IMR-90 (cell line): ENCODE data around the gene ZNF534. TPM values are rescaled to one million over a fixed set of nuclear protein-coding genes. Genes with fewer than 3 reads are reported as not detected.

ENCODE experiments used
- ATAC-seq: fragments of 200-7000 bp; cut with Tn5 transposase; 2 replicates; pipeline ENCODE4 v1.9.1; 2020; ENCODE audit warnings: low read depth, mild to moderate bottlenecking, moderate library complexity
- BruUV-seq: library from RNA; stranded (reverse); fragments of 400-500 nt; replicated peaks from 2 replicates; lab custom pipeline; 2021; lab: Mats Ljungman, UMichigan
- CTCF ChIA-PET: fragments of 300-600 bp; formaldehyde crosslinking; extraction: SDS; loops from one replicate; lab custom pipeline; 2021; ENCODE audit warnings: antibody characterized with exemption; lab: Yijun Ruan, JAX
- POLR2A ChIA-PET: fragments of 300-600 bp; sonication (Branson Sonifier 250); formaldehyde crosslinking; loops from one replicate; lab custom pipeline; 2022; ENCODE audit warnings: antibody characterized with exemption; ENCODE audit not compliant: unreplicated experiment; lab: Charles Lee
- DNase-seq: peaks from one replicate; pipeline ENCODE4 v3.0.0; 2013
- H2AFZ ChIP-seq: replicated peaks from 2 replicates; pipeline ENCODE3; 2013; ENCODE audit warnings: low read length, mild to moderate bottlenecking; ENCODE audit not compliant: poor library complexity
- H2AK5ac ChIP-seq: 2 replicates; pipeline ENCODE4 v1.6.1; 2013; ENCODE audit warnings: low read depth, low read length, inconsistent platforms
- H2AK9ac ChIP-seq: replicated peaks from 2 replicates; pipeline ENCODE3; 2013; ENCODE audit warnings: mild to moderate bottlenecking, low read depth, low read length, moderate library complexity; ENCODE audit not compliant: poor library complexity
- H2BK120ac ChIP-seq: 2 replicates; pipeline ENCODE4 v1.6.1; 2013; ENCODE audit warnings: low read depth, low read length, inconsistent platforms
- H2BK15ac ChIP-seq: 3 replicates; pipeline ENCODE4 v1.6.1; 2013; ENCODE audit warnings: low read depth, low read length, inconsistent platforms
- H2BK20ac ChIP-seq: 2 replicates; pipeline ENCODE4 v1.6.1; 2013; ENCODE audit warnings: low read depth, mild to moderate bottlenecking, inconsistent platforms, low read length, moderate library complexity
- H2BK5ac ChIP-seq: 2 replicates; pipeline ENCODE4 v1.6.1; 2013; ENCODE audit warnings: mild to moderate bottlenecking, low read depth, low read length, inconsistent platforms; ENCODE audit not compliant: poor library complexity, severe bottlenecking
- H3K14ac ChIP-seq: replicated peaks from 2 replicates; pipeline ENCODE4 v1.6.1; 2013; ENCODE audit warnings: low read depth, low read length, inconsistent platforms
- H3K18ac ChIP-seq: 2 replicates; pipeline ENCODE4 v1.6.1; 2013; ENCODE audit warnings: low read depth, low read length, control low read depth
- H3K23ac ChIP-seq: 2 replicates; pipeline ENCODE4 v1.6.1; 2013; ENCODE audit warnings: low read depth, low read length, inconsistent platforms
- H3K27ac ChIP-seq: 2 replicates; pipeline ENCODE4 v1.5.1; 2013; ENCODE audit warnings: mild to moderate bottlenecking, control low read depth, low read length; ENCODE audit not compliant: insufficient read depth
- H3K27me3 ChIP-seq: 2 replicates; pipeline ENCODE4 v1.6.1; 2013; ENCODE audit warnings: low read length; ENCODE audit not compliant: control insufficient read depth, insufficient read depth
- H3K36me3 ChIP-seq: 2 replicates; pipeline ENCODE4 v1.6.1; 2013; ENCODE audit warnings: low read length, mixed read lengths; ENCODE audit not compliant: control insufficient read depth, insufficient read depth
- H3K4ac ChIP-seq: 2 replicates; pipeline ENCODE4 v1.6.1; 2013; ENCODE audit warnings: low read depth, low read length, inconsistent platforms
- H3K4me1 ChIP-seq: 2 replicates; pipeline ENCODE4 v1.6.1; 2013; ENCODE audit warnings: low read length, mixed read lengths; ENCODE audit not compliant: control insufficient read depth, insufficient read depth
- H3K4me2 ChIP-seq: 2 replicates; pipeline ENCODE4 v1.6.1; 2013; ENCODE audit warnings: low read depth, mild to moderate bottlenecking, control low read depth, low read length, moderate library complexity
- H3K4me3 ChIP-seq: 2 replicates; pipeline ENCODE4 v1.5.1; 2013; ENCODE audit warnings: low read depth, mild to moderate bottlenecking, control low read depth, low read length, moderate library complexity; ENCODE audit not compliant: insufficient read depth
- H3K56ac ChIP-seq: 2 replicates; pipeline ENCODE4 v1.6.1; 2013; ENCODE audit warnings: low read length, inconsistent platforms; ENCODE audit not compliant: insufficient read depth; ENCODE audit errors: extremely low read depth
- H3K79me1 ChIP-seq, 2 experiments: 2 replicates each; pipeline ENCODE4 v1.6.1; 2013; ENCODE audit warnings: low read length in 2 of 2, inconsistent platforms in 1 of 2, low read depth in 1 of 2
- H3K9ac ChIP-seq: 2 replicates; pipeline ENCODE4 v1.6.1; 2013; ENCODE audit warnings: low read depth, low read length, control low read depth
- H3K9me1 ChIP-seq: 2 replicates; pipeline ENCODE4 v1.6.1; 2013; ENCODE audit warnings: low read length, inconsistent platforms; ENCODE audit not compliant: insufficient read depth
- H3K9me3 ChIP-seq: 2 replicates; pipeline ENCODE4 v1.6.1; 2013; ENCODE audit warnings: low read length; ENCODE audit not compliant: control insufficient read depth, insufficient read depth
- H4K20me1 ChIP-seq: 2 replicates; pipeline ENCODE4 v1.6.1; 2013; ENCODE audit warnings: low read length, inconsistent platforms; ENCODE audit not compliant: insufficient read depth
- H4K5ac ChIP-seq: 2 replicates; pipeline ENCODE4 v1.6.1; 2013; ENCODE audit warnings: mild to moderate bottlenecking, low read depth, low read length, control low read depth
- H4K8ac ChIP-seq, 2 experiments: 2 replicates each; pipeline ENCODE4 v1.6.1; 2013; ENCODE audit warnings: low read depth in 2 of 2, low read length in 2 of 2, control low read depth in 1 of 2, inconsistent platforms in 1 of 2
- H4K91ac ChIP-seq: 2 replicates; pipeline ENCODE4 v1.6.1; 2013; ENCODE audit warnings: low read depth, low read length, inconsistent platforms; ENCODE audit not compliant: insufficient read depth
- BHLHE40 ChIP-seq: fragments of 150-350 bp; IDR thresholded peaks from 2 replicates; pipeline ENCODE4 v1.6.1; 2016; ENCODE audit warnings: mild to moderate bottlenecking, low read depth, low read length
- CEBPB ChIP-seq: IDR thresholded peaks from 2 replicates; pipeline ENCODE4 v1.6.1; 2012; ENCODE audit warnings: low read depth, low read length, improper control_type of control experiment
- CHD1 ChIP-seq: IDR thresholded peaks from 2 replicates; pipeline ENCODE4 v1.6.1; 2012; ENCODE audit warnings: low read depth, low read length, improper control_type of control experiment
- CTCF ChIP-seq: conservative IDR thresholded peaks from 2 replicates; pipeline ENCODE4 v1.5.1; 2012; ENCODE audit warnings: mild to moderate bottlenecking, low read depth, low read length, improper control_type of control experiment
- ELK1 ChIP-seq: fragments of 150-350 bp; IDR thresholded peaks from 2 replicates; pipeline ENCODE4 v1.6.1; 2016; ENCODE audit warnings: low read depth, mild to moderate bottlenecking, low read length, moderate library complexity, borderline replicate concordance
- FOS ChIP-seq: fragments of 150-350 bp; IDR thresholded peaks from 2 replicates; pipeline ENCODE4 v1.6.1; 2016; ENCODE audit warnings: low read depth, low read length
- MAFK ChIP-seq: IDR thresholded peaks from 2 replicates; pipeline ENCODE4 v1.6.1; 2012; ENCODE audit warnings: low read depth, low read length, improper control_type of control experiment
- MAZ ChIP-seq: IDR thresholded peaks from 2 replicates; pipeline ENCODE4 v1.6.1; 2012; ENCODE audit warnings: low read depth, mild to moderate bottlenecking, low read length, improper control_type of control experiment, moderate library complexity, borderline replicate concordance
- MXI1 ChIP-seq: IDR thresholded peaks from 2 replicates; pipeline ENCODE4 v1.6.1; 2012; ENCODE audit warnings: low read depth, mild to moderate bottlenecking, low read length, moderate library complexity, borderline replicate concordance
- NFE2L2 ChIP-seq: fragments of 150-350 bp; IDR thresholded peaks from 2 replicates; pipeline ENCODE4 v1.6.1; 2016; ENCODE audit warnings: low read depth, mild to moderate bottlenecking, low read length
- POLR2A ChIP-seq: IDR thresholded peaks from 2 replicates; pipeline ENCODE4 v1.6.1; 2012; ENCODE audit warnings: mild to moderate bottlenecking, low read depth, low read length
- RAD21 ChIP-seq: IDR thresholded peaks from 2 replicates; pipeline ENCODE4 v1.6.1; 2012; ENCODE audit warnings: low read length, improper control_type of control experiment
- RCOR1 ChIP-seq: IDR thresholded peaks from 2 replicates; pipeline ENCODE4 v1.6.1; 2012; ENCODE audit warnings: mild to moderate bottlenecking, low read length, improper control_type of control experiment; ENCODE audit not compliant: insufficient replicate concordance
- RFX5 ChIP-seq: IDR thresholded peaks from 2 replicates; pipeline ENCODE4 v1.8.0; 2012; ENCODE audit warnings: low read depth, mild to moderate bottlenecking, low read length, moderate library complexity
- SMC3 ChIP-seq: fragments of 150-350 bp; IDR thresholded peaks from 2 replicates; pipeline ENCODE4 v1.6.1; 2016; ENCODE audit warnings: low read depth, mild to moderate bottlenecking, antibody characterized with exemption, low read length, moderate library complexity
- USF2 ChIP-seq: fragments of 150-350 bp; IDR thresholded peaks from 2 replicates; pipeline ENCODE4 v1.6.1; 2017; ENCODE audit warnings: mild to moderate bottlenecking, antibody characterized with exemption, low read length, low read depth
- WGBS, 2 experiments: methylation state at CpG; one replicate each; pipeline versions ENCODE4 v1.1.5 to v1.1.7; 2013; ENCODE audit warnings: missing lambda C conversion rate in 2 of 2; ENCODE audit not compliant: insufficient read length in 1 of 2; ENCODE audit errors: extremely low coverage in 2 of 2; 5-methylcytosine and 5-hydroxymethylcytosine counted together
- dilution Hi-C: fragments of 300-500 bp; cut with HindIII; formaldehyde crosslinking; loops from one replicate; pipeline ENCODE4 v1.14.3; 2018; ENCODE audit warnings: low sequenced_read_pairs; ENCODE audit not compliant: unreplicated experiment
- in situ Hi-C: fragments of 300-500 bp; cut with MboI; formaldehyde crosslinking; loops from 3 replicates; pipeline ENCODE4 v1.14.3; 2019; ENCODE audit warnings: low sequenced_read_pairs, inconsistent platforms, mixed read lengths
- intact Hi-C: fragments of 100-400 bp; cut with micrococcal nuclease; formaldehyde crosslinking; loops from 2 replicates; pipeline ENCODE4 v1.10.0; 2022
- polyA plus RNA-seq, 3 experiments: library from polyadenylated mRNA; depleted of rRNA; stranded (reverse); fragments of >200 nt; gene quantifications; 2 replicates each; pipeline ENCODE4 v1.2.3, GENCODE V29; 2012; ENCODE audit warnings: low replicate concordance in 1 of 3
- total RNA-seq: library from RNA; depleted of rRNA; stranded (reverse); fragments of >200 nt; gene quantifications from 2 replicates; pipeline ENCODE4 v1.2.3, GENCODE V29; 2012

The ZNF534 gene
- total and polyA plus RNA-seq, 2 of the 4 experiments (the other 2 are of a cell fraction), result not detected

- Histone ChIP-seq H3K79me1 (peaks cover 2 to 9% of the 10 kb centered on the region in 2 experiments; a peak in 2 of 4 replicates), H3K9me1 (no peaks in the 10 kb centered on the region), H4K8ac (no peak overlapping the region), H2BK15ac (no peak overlapping the region), H3K9me3 (peaks cover 43% of the 10 kb centered on the region), H3K23ac (no peak overlapping the region), H3K4me2 (no peak overlapping the region), H3K9ac (no peak overlapping the region), H3K4ac (no peak overlapping the region), H3K27ac (no peak overlapping the region), H2AK9ac (no peak overlapping the region), H2AFZ (no peak overlapping the region), H3K56ac (no peak overlapping the region), H4K91ac (no peak overlapping the region), H3K18ac (no peak overlapping the region), H3K4me3 (no peak overlapping the region), H3K4me1 (no peaks in the 10 kb centered on the region), H4K20me1 (no peaks in the 10 kb centered on the region), H2BK120ac (no peak overlapping the region), H4K5ac (no peak overlapping the region), H2AK5ac (no peak overlapping the region), H3K14ac (no peak overlapping the region), H2BK20ac (no peak overlapping the region), H3K27me3 (no peaks in the 10 kb centered on the region), H2BK5ac (no peak overlapping the region), H3K36me3 (peaks cover 20% of the 10 kb centered on the region)
- intact Hi-C loops, result no loop called here
- ATAC-seq, result no peak
- no peak for DNase-seq
- TF ChIP-seq CEBPB (no peak), SMC3 (no peak), USF2 (no peak), CHD1 (no peak), MAFK (no peak), RAD21 (no peak), NFE2L2 (no peak), FOS (no peak), MXI1 (no peak), CTCF (no peak), RFX5 (no peak), RCOR1 (no peak), ELK1 (no peak), BHLHE40 (no peak), MAZ (no peak), POLR2A (no peak)
- in situ Hi-C loops, result no loop called here
- ChIA-PET POLR2A (no interaction called here), CTCF (no interaction called here)
- BruUV-seq, result no TSS peak
- 67% methylated on average over 1 of the region's 1 CpG; no CpG with 5 or more reads in 1 of the 2 experiments for WGBS, 2 experiments
- dilution Hi-C loops, result no loop called here
Observed at GRCh38 chr19:52391135-52391534, 37.8 kb upstream of the ZNF534 start.
